ENCODE data around the gene NPW.

GRCh38 chr16:1972490-1972877 is 47.1 kb upstream of the NPW start:
- no peak for TF ChIP-seq CTCF (IDR thresholded peaks at IDR 0.05)
- TF ChIP-seq POLR2A (IDR thresholded peaks at IDR 0.05), result no peak

Measured in heart left ventricle (tissue), 13 donors.